ENCODE results near the gene TMIE. TPM values are rescaled to one million over a fixed set of nuclear protein-coding genes. Genes with fewer than 3 reads are reported as not detected.
A peak's percentile ranks its signal among the peaks of the same experiment; 100 is the strongest.

The TMIE gene
- total and polyA plus RNA-seq, 9 of the 15 experiments (the other 6 are each of a cell fraction or from before 2014, with no cell fraction given) = not detected

GRCh38 chr3:46674031-46674845 lies 27.0 kb upstream of the TMIE start (continued):
- peak; percentile 42 to 57 (median 47) for TF ChIP-seq CTCF (IDR thresholded peaks at IDR 0.05 in 2 of 3, conservative IDR thresholded peaks at IDR 0.05 in 1 of 3; ENCODE audit: insufficient read depth in 2 of 3, low read depth in 1 of 3, low read length in 3 of 3)
- no peak for TF ChIP-seq MYNN (IDR thresholded peaks at IDR 0.05)
- no peak for TF ChIP-seq MYNN (CRISPR knock-in tag; IDR thresholded peaks at IDR 0.05)
- TF ChIP-seq XRCC4 (IDR thresholded peaks at IDR 0.05; ENCODE audit: extremely low read depth, insufficient read depth, insufficient read length) = no peak
- TF ChIP-seq NONO (IDR thresholded peaks at IDR 0.05; ENCODE audit: low read depth in 2 of 2, low read length in 1 of 2) = no peak

GRCh38 chr3:46675426-46675825 lies 25.8 kb upstream of the TMIE start:
- in situ Hi-C loops (cut with MboI) = no loop called here
- FAIRE-seq = no peak
- no peaks in the 10 kb centered on the region for H3K36me3 ChIP-seq (ENCODE audit: control insufficient read depth, insufficient read depth, low read length)
- H3K9me3 ChIP-seq (replicated peaks; ENCODE audit: control insufficient read depth, insufficient read depth, low read depth, low read length) = no peaks in the 10 kb centered on the region
- intact Hi-C loops (cut with micrococcal nuclease) = no loop called here
- no peaks in the 10 kb centered on the region for H3K9me1 ChIP-seq (ENCODE audit: control insufficient read depth, insufficient read depth, low read length)
- no peak for DNase-seq (ENCODE audit: extremely low read depth in 1 of 4, low spot score in 3 of 4)
- CTCF ChIA-PET (ENCODE audit: low intra/inter-chr PET ratio) = no interaction called here
- no peak overlapping the region for H3K27ac ChIP-seq (ENCODE audit: extremely low read depth, low read depth, low read length)
- no peak overlapping the region for H3K9ac ChIP-seq (ENCODE audit: insufficient read depth in 1 of 2, low read depth in 2 of 2, low read length in 2 of 2)
- no peak overlapping the region for H3K4me3 ChIP-seq
- H3K4me2 ChIP-seq (ENCODE audit: insufficient read depth, low read length) = no peak overlapping the region
- ATAC-seq = no peak
- H4K20me1 ChIP-seq (replicated peaks; ENCODE audit: control insufficient read depth, insufficient read depth, low read length) = peaks cover 29% of the 10 kb centered on the region
- BruUV-seq (replicated peaks) = no TSS peak
- peaks cover 0 to 6% of the 10 kb centered on the region in 2 experiments; a peak in 2 of 5 replicates for H3K4me1 ChIP-seq (replicated peaks in 1 of 2; ENCODE audit: control insufficient read depth in 2 of 2, insufficient read depth in 2 of 2, low read length in 2 of 2)
- peaks cover 29 to 90% of the 10 kb centered on the region in 2 experiments for H3K27me3 ChIP-seq (ENCODE audit: control insufficient read depth in 2 of 2, insufficient read depth in 2 of 2, low read length in 2 of 2)
- no peak overlapping the region for H2AFZ ChIP-seq (ENCODE audit: low read depth, low read length)
- H3K79me2 ChIP-seq (ENCODE audit: control insufficient read depth, insufficient read depth, low read length) = no peaks in the 10 kb centered on the region
- WGBS (ENCODE audit: insufficient coverage, low coverage, missing lambda C conversion rate) = 13% methylated on average over 6 of the region's 6 CpGs
- POLR2A ChIA-PET = interaction anchor here (0.7 to 1.1 kb wide), 3 partner anchors 8 to 26 kb away, joined by 4 to 5 read pairs (median 4); no protein-coding TSS in a partner anchor
- no peak for TF ChIP-seq BMI1 (IDR thresholded peaks at IDR 0.05; ENCODE audit: low read length)
- TF ChIP-seq RBM25 (IDR thresholded peaks at IDR 0.05; ENCODE audit: low read depth, low read length, severe bottlenecking) = no peak
- no peak for TF ChIP-seq RBM14 (IDR thresholded peaks at IDR 0.05; ENCODE audit: borderline replicate concordance, insufficient read depth, low read depth, low read length)
- TF ChIP-seq DPF2 (IDR thresholded peaks at IDR 0.05) = no peak
- TF ChIP-seq HMG20A (CRISPR knock-in tag; conservative IDR thresholded peaks at IDR 0.05) = no peak
- no peak for TF ChIP-seq XRCC4 (IDR thresholded peaks at IDR 0.05; ENCODE audit: extremely low read depth, insufficient read depth, insufficient read length)
- TF ChIP-seq HMGXB4 (CRISPR knock-in tag; IDR thresholded peaks at IDR 0.05) = no peak
- TF ChIP-seq ZKSCAN1 (IDR thresholded peaks at IDR 0.05; ENCODE audit: low read depth, low read length) = no peak
- TF ChIP-seq TCF3 (CRISPR knock-in tag; IDR thresholded peaks at IDR 0.05) = no peak
- no peak for TF ChIP-seq ZFP1 (CRISPR knock-in tag; IDR thresholded peaks at IDR 0.05)
- TF ChIP-seq NR1H2 (CRISPR knock-in tag; IDR thresholded peaks at IDR 0.05) = no peak
- TF ChIP-seq ZNF354B (CRISPR knock-in tag; IDR thresholded peaks at IDR 0.05) = no peak
- no peak for TF ChIP-seq FOXP1 (CRISPR knock-in tag; IDR thresholded peaks at IDR 0.05)
- no peak for TF ChIP-seq ZNF133 (CRISPR knock-in tag; IDR thresholded peaks at IDR 0.05)
- no peak for TF ChIP-seq ZNF24 (IDR thresholded peaks at IDR 0.05)
- no peak for TF ChIP-seq ZNF780A (CRISPR knock-in tag; IDR thresholded peaks at IDR 0.05)

Measured in K562 (cell line).